ENCODE results near the gene SLIT3. TPM values are rescaled to one million over a fixed set of nuclear protein-coding genes. Genes with fewer than 3 reads are reported as not detected.

Gene SLIT3
- total RNA-seq, 1 donor from 2014 or later, result 70.0 TPM

- ATAC-seq, result no peak
These were observed 544.2 kb downstream of the SLIT3 start for GRCh38 chr5:168756453-168757391.

GRCh38 chr5:168755548-168756093 lies 545.3 kb downstream of the SLIT3 start:
- no peak for TF ChIP-seq CTCF (IDR thresholded peaks at IDR 0.05)
- no peaks in the 10 kb centered on the region for H3K9me3 ChIP-seq
- H3K4me1 ChIP-seq, result no peaks in the 10 kb centered on the region
- intact Hi-C loops (cut with DNase I), result no loop called here
- no peak for DNase-seq
- H3K27me3 ChIP-seq, result no peaks in the 10 kb centered on the region
- no peak for ATAC-seq
- H3K4me3 ChIP-seq, result no peak overlapping the region
- H3K27ac ChIP-seq, result no peak overlapping the region
- peaks cover 13% of the 10 kb centered on the region for H3K36me3 ChIP-seq

More at GRCh38 chr5:168756453-168757391, 544.2 kb downstream of the SLIT3 start:
- DNase-seq, result no peak
- H3K27ac ChIP-seq, result no peak overlapping the region
- no peaks in the 10 kb centered on the region for H3K27me3 ChIP-seq
- H3K9me3 ChIP-seq, result no peaks in the 10 kb centered on the region
- peaks cover 13% of the 10 kb centered on the region for H3K36me3 ChIP-seq
- no peak for TF ChIP-seq CTCF (IDR thresholded peaks at IDR 0.05)
- H3K4me3 ChIP-seq, result no peak overlapping the region
- no peaks in the 10 kb centered on the region for H3K4me1 ChIP-seq
- intact Hi-C loops (cut with DNase I), result no loop called here

GRCh38 chr5:168753691-168754254 lies 547.2 kb downstream of the SLIT3 start:
- Histone ChIP-seq H3K36me3 (peaks cover 8% of the 10 kb centered on the region), H3K9me3 (no peaks in the 10 kb centered on the region), H3K27ac (no peak overlapping the region), H3K27me3 (no peaks in the 10 kb centered on the region), H3K4me3 (no peak overlapping the region), H3K4me1 (no peaks in the 10 kb centered on the region)
- intact Hi-C loops (cut with DNase I), result no loop called here
- DNase-seq (no peak), ATAC-seq (no peak)
- TF ChIP-seq CTCF (IDR thresholded peaks at IDR 0.05), result no peak

GRCh38 chr5:168752416-168753190 lies 548.3 kb downstream of the SLIT3 start:
- Histone ChIP-seq H3K9me3 (no peaks in the 10 kb centered on the region), H3K4me1 (no peaks in the 10 kb centered on the region), H3K27me3 (no peaks in the 10 kb centered on the region), H3K36me3 (peaks cover 8% of the 10 kb centered on the region), H3K27ac (no peak overlapping the region), H3K4me3 (no peak overlapping the region)
- no peak for TF ChIP-seq CTCF (IDR thresholded peaks at IDR 0.05)
- DNase-seq (no peak), ATAC-seq (no peak)
- intact Hi-C loops (cut with DNase I), result no loop called here

GRCh38 chr5:168752012-168752411 lies 548.9 kb downstream of the SLIT3 start:
- H3K27me3 ChIP-seq, result no peaks in the 10 kb centered on the region
- no peak for ATAC-seq
- DNase-seq, result no peak
- no peaks in the 10 kb centered on the region for H3K4me1 ChIP-seq
- no peak overlapping the region for H3K4me3 ChIP-seq
- H3K9me3 ChIP-seq, result no peaks in the 10 kb centered on the region
- H3K36me3 ChIP-seq, result peaks cover 8% of the 10 kb centered on the region
- no peak overlapping the region for H3K27ac ChIP-seq
- intact Hi-C loops (cut with DNase I), result no loop called here
- no peak for TF ChIP-seq CTCF (IDR thresholded peaks at IDR 0.05)

All from upper lobe of right lung (tissue), 1 donor.